Fibroblast of lung (primary cell): ENCODE data around the gene PRMT7. TPM values are rescaled to one million over a fixed set of nuclear protein-coding genes. Genes with fewer than 3 reads are reported as not detected.

ENCODE experiments used
- DNase-seq, 2 donors: peaks; one replicate each; pipeline versions ENCODE4 v3.0.0 to v3.0.0-alpha.2; 2010; ENCODE audit warnings: low read depth in 2 of 2
- H2AFZ ChIP-seq: 2 replicates; pipeline ENCODE4 v1.5.1; 2012; ENCODE audit warnings: low read length, control low read depth, inconsistent platforms
- H3K27ac ChIP-seq: 2 replicates; pipeline ENCODE4 v1.5.1; 2011; ENCODE audit warnings: low read length, control low read depth; ENCODE audit not compliant: insufficient read depth
- H3K27me3 ChIP-seq: 2 replicates; pipeline ENCODE4 v1.5.1; 2011; ENCODE audit warnings: mild to moderate bottlenecking, low read length; ENCODE audit not compliant: control insufficient read depth, insufficient read depth
- H3K36me3 ChIP-seq: 2 replicates; pipeline ENCODE4 v1.5.1; 2011; ENCODE audit warnings: low read length; ENCODE audit not compliant: control insufficient read depth, insufficient read depth
- H3K4me1 ChIP-seq: 2 replicates; pipeline ENCODE4 v1.5.1; 2011; ENCODE audit warnings: low read length; ENCODE audit not compliant: control insufficient read depth, insufficient read depth; ENCODE audit errors: extremely low read depth
- H3K4me2 ChIP-seq: 2 replicates; pipeline ENCODE4 v1.5.1; 2011; ENCODE audit warnings: low read length, control low read depth; ENCODE audit not compliant: insufficient read depth; ENCODE audit errors: extremely low read depth
- H3K4me3 ChIP-seq, 4 experiments: fragments of 200-600 bp in 1 of 4; sonication (generic) in 1 of 4; replicated peaks in 1 of 4; 2 replicates each; pipeline ENCODE4 v1.5.1; 2011 to 2016; ENCODE audit warnings: low read length in 4 of 4, low read depth in 3 of 4, mild to moderate bottlenecking in 3 of 4, control low read depth in 2 of 4, inconsistent platforms in 1 of 4, mixed read lengths in 1 of 4; ENCODE audit not compliant: insufficient read depth in 1 of 4; ENCODE audit errors: control extremely low read depth in 1 of 4
- H3K79me2 ChIP-seq: 2 replicates; pipeline ENCODE4 v1.5.1; 2012; ENCODE audit warnings: mild to moderate bottlenecking, low read length, inconsistent platforms; ENCODE audit not compliant: control insufficient read depth, insufficient read depth
- H3K9ac ChIP-seq: 2 replicates; pipeline ENCODE4 v1.5.1; 2011; ENCODE audit warnings: mild to moderate bottlenecking, low read length, control low read depth; ENCODE audit not compliant: insufficient read depth
- H3K9me3 ChIP-seq: 2 replicates; pipeline ENCODE4 v1.5.1; 2012; ENCODE audit warnings: low read depth, low read length; ENCODE audit not compliant: control insufficient read depth, insufficient read depth
- H4K20me1 ChIP-seq: 2 replicates; pipeline ENCODE4 v1.5.1; 2011; ENCODE audit warnings: low read length; ENCODE audit not compliant: control insufficient read depth, insufficient read depth; ENCODE audit errors: extremely low read depth
- CTCF ChIP-seq, 2 donors: IDR thresholded peaks in 1 of 2; conservative IDR thresholded peaks in 1 of 2; 1 replicate in 1 of 2; 2 replicates in 1 of 2; pipeline ENCODE4 v1.5.1; 2011 to 2012; ENCODE audit warnings: low read length in 2 of 2, control low read depth in 1 of 2, inconsistent platforms in 1 of 2, low read depth in 1 of 2, mild to moderate bottlenecking in 1 of 2
- EZH2 ChIP-seq: IDR thresholded peaks from 2 replicates; pipeline ENCODE4 v1.5.1; 2012; ENCODE audit warnings: low read length, control low read depth, mild to moderate bottlenecking; ENCODE audit errors: missing control alignments
- polyA plus RNA-seq, 2 donors: library from polyadenylated mRNA; depleted of rRNA in 1 of 2; stranded (reverse) in 1 of 2; unstranded in 1 of 2; fragments of >200 nt; gene quantifications; 2 replicates each; pipeline ENCODE4 v1.2.1, GENCODE V29; 2011 to 2012; ENCODE audit warnings: missing spikeins in 1 of 2
- total RNA-seq: library from RNA; depleted of rRNA; stranded (reverse); fragments of >200 nt; gene quantifications from 2 replicates; pipeline ENCODE4 v1.2.1, GENCODE V29; 2014

Gene PRMT7
- total and polyA plus RNA-seq, 2 donors (not counting 1 experiment from before 2014, with no cell fraction given) = 24.0 to 39.3 TPM

- TF ChIP-seq EZH2 (no peak), CTCF (conservative IDR thresholded peaks at IDR 0.05 in 1 of 2, IDR thresholded peaks at IDR 0.05 in 1 of 2; ENCODE audit: low read depth in 1 of 2, low read length in 2 of 2) (no peak)
- Histone ChIP-seq H3K36me3 (peaks cover 10% of the 10 kb centered on the region), H3K4me1 (no peaks in the 10 kb centered on the region), H3K4me2 (no peak overlapping the region), H3K27ac (no peak overlapping the region), H3K9me3 (no peaks in the 10 kb centered on the region), H3K79me2 (no peaks in the 10 kb centered on the region), H3K9ac (no peak overlapping the region), H3K4me3 (no peak overlapping the region), H2AFZ (no peak overlapping the region), H3K27me3 (peaks cover 2% of the 10 kb centered on the region), H4K20me1 (no peaks in the 10 kb centered on the region)
- DNase-seq = no peak
Measured at GRCh38 chr16:68359398-68360191, 48.8 kb downstream of the PRMT7 start.

- TF ChIP-seq EZH2 = no peak
- TF ChIP-seq CTCF (conservative IDR thresholded peaks at IDR 0.05 in 1 of 2, IDR thresholded peaks at IDR 0.05 in 1 of 2; ENCODE audit: low read depth in 1 of 2, low read length in 2 of 2) = no peak
- H3K9ac ChIP-seq = no peak overlapping the region
- H4K20me1 ChIP-seq = no peaks in the 10 kb centered on the region
- no peak overlapping the region for H2AFZ ChIP-seq
- H3K4me2 ChIP-seq = no peak overlapping the region
- H3K4me3 ChIP-seq = no peak overlapping the region
- peaks cover 2% of the 10 kb centered on the region for H3K27me3 ChIP-seq
- no peak overlapping the region for H3K27ac ChIP-seq
- H3K9me3 ChIP-seq = no peaks in the 10 kb centered on the region
- peaks cover 8% of the 10 kb centered on the region for H3K36me3 ChIP-seq
- H3K4me1 ChIP-seq = no peaks in the 10 kb centered on the region
- no peaks in the 10 kb centered on the region for H3K79me2 ChIP-seq
- DNase-seq = no peak
Measured at GRCh38 chr16:68360547-68360946, 49.7 kb downstream of the PRMT7 start.

GRCh38 chr16:68360956-68361355, 50.1 kb downstream of the PRMT7 start:
- no peak overlapping the region for H3K4me2 ChIP-seq
- no peaks in the 10 kb centered on the region for H3K9me3 ChIP-seq
- H3K9ac ChIP-seq = no peak overlapping the region
- no peaks in the 10 kb centered on the region for H3K79me2 ChIP-seq
- H2AFZ ChIP-seq = no peak overlapping the region
- peaks cover 2% of the 10 kb centered on the region for H3K27me3 ChIP-seq
- H4K20me1 ChIP-seq = no peaks in the 10 kb centered on the region
- no peak overlapping the region for H3K4me3 ChIP-seq
- no peak for DNase-seq
- TF ChIP-seq EZH2 = no peak
- TF ChIP-seq CTCF (conservative IDR thresholded peaks at IDR 0.05 in 1 of 2, IDR thresholded peaks at IDR 0.05 in 1 of 2; ENCODE audit: low read depth in 1 of 2, low read length in 2 of 2) = no peak
- no peaks in the 10 kb centered on the region for H3K4me1 ChIP-seq
- H3K27ac ChIP-seq = no peak overlapping the region
- H3K36me3 ChIP-seq = peaks cover 5% of the 10 kb centered on the region
